Vagina (tissue), 2 donors: ENCODE results near the gene RECK. TPM values are rescaled to one million over a fixed set of nuclear protein-coding genes. Genes with fewer than 3 reads are reported as not detected.

Experiments used
- DNase-seq, 2 donors: peaks; one replicate each; pipeline ENCODE4 v3.0.0-alpha.2; 2017; ENCODE audit errors: extremely low spot score in 2 of 2
- H3K27ac ChIP-seq: fragments of 200-600 bp; sonication (generic); one replicate; pipeline ENCODE4 v1.5.1; 2019
- H3K27me3 ChIP-seq: fragments of 200-600 bp; sonication (generic); one replicate; pipeline ENCODE4 v1.5.1; 2019
- H3K36me3 ChIP-seq, 2 donors: fragments of 200-600 bp; sonication (generic); one replicate each; pipeline ENCODE4 v1.5.1; 2017 to 2019
- H3K4me1 ChIP-seq: fragments of 200-600 bp; sonication (generic); one replicate; pipeline ENCODE4 v1.5.1; 2019
- H3K4me3 ChIP-seq, 2 donors: fragments of 200-600 bp; sonication (generic); 1 replicate in 1 of 2; 2 replicates in 1 of 2; pipeline ENCODE4 v1.5.1; 2016 to 2019
- H3K9me3 ChIP-seq: fragments of 200-600 bp; sonication (generic); one replicate; pipeline ENCODE4 v1.5.1; 2019
- POLR2A ChIP-seq, 2 donors: fragments of 450-650 bp; IDR thresholded peaks; one replicate each; pipeline ENCODE4 v1.6.1; 2017; ENCODE audit warnings: antibody characterized with exemption in 2 of 2, mild to moderate bottlenecking in 2 of 2, moderate library complexity in 2 of 2
- POLR2AphosphoS5 ChIP-seq, 2 donors: sonication (generic); formaldehyde crosslinking; IDR thresholded peaks; one replicate each; pipeline ENCODE4 v1.9.0; 2017; ENCODE audit warnings: antibody characterized with exemption in 2 of 2, mild to moderate bottlenecking in 2 of 2, low read depth in 1 of 2; ENCODE audit not compliant: insufficient read depth in 1 of 2
- intact Hi-C: fragments of 100-400 bp; cut with DNase I; formaldehyde crosslinking; loops from one replicate; pipeline ENCODE4 v1.15.1; 2023
- total RNA-seq: library from RNA; depleted of rRNA; stranded (reverse); fragments of >200 nt; gene quantifications from one replicate; pipeline ENCODE4 v1.2.3, GENCODE V29; 2016
- TF ChIP-seq, protein P1 (sequence below), 3 experiments: fragments of 450-650 bp in 2 of 3; fragments of 200-600 bp in 1 of 3; sonication (generic) in 1 of 3; IDR thresholded peaks; one replicate each; pipeline ENCODE4 v1.5.1; 2017 to 2019; ENCODE audit warnings: antibody characterized with exemption in 3 of 3, mild to moderate bottlenecking in 2 of 3, moderate library complexity in 2 of 3

Gene RECK
- total RNA-seq, 1 donor from 2014 or later = 15.5 TPM

DNA sequence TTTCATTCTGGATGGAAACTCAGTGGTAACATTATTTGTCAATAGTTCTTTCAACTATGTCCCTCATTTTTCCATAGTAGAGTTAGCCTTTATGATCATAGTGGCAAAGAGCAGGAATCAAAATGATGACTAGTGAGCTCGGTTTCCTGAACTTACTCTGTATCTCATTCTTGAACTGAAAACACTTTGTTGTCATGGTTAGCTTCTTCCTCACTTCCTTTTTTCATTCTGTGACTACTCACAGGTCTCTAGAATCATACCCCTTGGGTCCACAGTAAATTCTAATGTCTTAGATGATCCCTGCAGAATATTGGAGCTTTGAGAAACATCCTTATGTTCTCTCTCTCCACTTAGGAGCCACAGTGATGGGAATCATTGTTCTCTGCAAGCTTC is 29.4 kb upstream of the RECK start:
- no peak for TF ChIP-seq POLR2AphosphoS5 (IDR thresholded peaks at IDR 0.05; ENCODE audit: insufficient read depth in 1 of 2, low read depth in 1 of 2)
- TF ChIP-seq, protein P1, sequence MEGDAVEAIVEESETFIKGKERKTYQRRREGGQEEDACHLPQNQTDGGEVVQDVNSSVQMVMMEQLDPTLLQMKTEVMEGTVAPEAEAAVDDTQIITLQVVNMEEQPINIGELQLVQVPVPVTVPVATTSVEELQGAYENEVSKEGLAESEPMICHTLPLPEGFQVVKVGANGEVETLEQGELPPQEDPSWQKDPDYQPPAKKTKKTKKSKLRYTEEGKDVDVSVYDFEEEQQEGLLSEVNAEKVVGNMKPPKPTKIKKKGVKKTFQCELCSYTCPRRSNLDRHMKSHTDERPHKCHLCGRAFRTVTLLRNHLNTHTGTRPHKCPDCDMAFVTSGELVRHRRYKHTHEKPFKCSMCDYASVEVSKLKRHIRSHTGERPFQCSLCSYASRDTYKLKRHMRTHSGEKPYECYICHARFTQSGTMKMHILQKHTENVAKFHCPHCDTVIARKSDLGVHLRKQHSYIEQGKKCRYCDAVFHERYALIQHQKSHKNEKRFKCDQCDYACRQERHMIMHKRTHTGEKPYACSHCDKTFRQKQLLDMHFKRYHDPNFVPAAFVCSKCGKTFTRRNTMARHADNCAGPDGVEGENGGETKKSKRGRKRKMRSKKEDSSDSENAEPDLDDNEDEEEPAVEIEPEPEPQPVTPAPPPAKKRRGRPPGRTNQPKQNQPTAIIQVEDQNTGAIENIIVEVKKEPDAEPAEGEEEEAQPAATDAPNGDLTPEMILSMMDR (IDR thresholded peaks at IDR 0.05) = no peak
- no peak for TF ChIP-seq POLR2A (IDR thresholded peaks at IDR 0.05)
- Histone ChIP-seq H3K27me3 (no peaks in the 10 kb centered on the region), H3K4me3 (no peak overlapping the region), H3K9me3 (no peaks in the 10 kb centered on the region), H3K27ac (no peak overlapping the region), H3K36me3 (no peaks in the 10 kb centered on the region), H3K4me1 (no peaks in the 10 kb centered on the region)
- intact Hi-C loops = no loop called here
- DNase-seq = no peak

GRCh38 chr9:36007852-36008251 is 28.9 kb upstream of the RECK start:
- Histone ChIP-seq H3K27me3 (no peaks in the 10 kb centered on the region), H3K36me3 (no peaks in the 10 kb centered on the region), H3K9me3 (no peaks in the 10 kb centered on the region), H3K4me1 (no peaks in the 10 kb centered on the region), H3K27ac (no peak overlapping the region), H3K4me3 (no peak overlapping the region)
- TF ChIP-seq, protein P1 (IDR thresholded peaks at IDR 0.05) = no peak
- DNase-seq = no peak
- intact Hi-C loops = no loop called here

DNA sequence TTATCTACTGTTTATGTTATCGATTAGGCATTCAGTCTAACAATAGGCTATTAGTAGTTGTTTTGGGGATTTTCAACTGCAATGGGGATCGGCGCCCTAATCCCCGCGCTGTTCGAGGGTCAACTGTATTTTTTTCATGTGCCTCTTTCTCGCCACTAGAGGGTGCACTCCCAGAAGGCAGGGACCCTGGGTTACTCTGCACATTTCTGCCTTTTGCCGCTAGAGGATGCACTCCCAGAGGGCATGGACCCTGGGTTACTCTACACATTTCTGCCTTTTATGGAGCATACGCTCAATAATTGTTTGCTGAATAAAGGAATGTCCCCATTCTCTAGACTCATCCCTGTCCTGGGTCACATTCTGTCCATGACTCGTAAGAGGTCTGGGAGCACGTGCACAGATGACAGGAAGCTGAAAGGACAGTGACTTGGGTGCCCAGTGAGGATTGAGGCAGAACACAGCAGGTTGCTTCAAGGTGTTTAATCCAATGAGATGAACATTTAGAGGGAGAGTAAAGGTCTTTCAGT is 27.9 kb upstream of the RECK start:
- Histone ChIP-seq H3K4me3 (no peak overlapping the region), H3K27ac (no peak overlapping the region), H3K4me1 (no peaks in the 10 kb centered on the region), H3K27me3 (no peaks in the 10 kb centered on the region), H3K9me3 (no peaks in the 10 kb centered on the region), H3K36me3 (no peaks in the 10 kb centered on the region)
- intact Hi-C loops = no loop called here
- TF ChIP-seq POLR2A (IDR thresholded peaks at IDR 0.05) (no peak), POLR2AphosphoS5 (IDR thresholded peaks at IDR 0.05; ENCODE audit: insufficient read depth in 1 of 2, low read depth in 1 of 2) (no peak)
- TF ChIP-seq, protein P1 (IDR thresholded peaks at IDR 0.05) = peak; percentile 61 to 96 (median 72)
- no peak for DNase-seq

DNA sequence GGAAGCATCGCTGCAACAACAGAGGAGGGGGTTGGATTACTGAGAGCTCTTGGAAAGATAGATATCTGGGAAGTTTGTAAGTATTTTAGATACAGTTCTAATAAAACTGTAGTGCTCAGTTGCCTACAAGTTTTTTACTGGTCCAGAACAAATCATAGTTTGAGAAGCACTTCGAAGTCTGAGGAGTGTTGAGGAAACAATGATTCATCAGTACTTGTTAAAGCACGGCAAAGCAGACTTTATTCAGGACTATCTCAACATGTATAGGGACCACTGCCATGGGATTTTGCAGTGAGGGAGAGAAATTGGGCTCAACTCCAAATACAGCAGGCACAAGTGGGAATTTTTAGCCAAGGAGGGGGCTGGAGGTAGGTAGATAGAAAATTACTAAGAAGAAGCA is 25.3 kb upstream of the RECK start:
- no peak for DNase-seq
- no peak for TF ChIP-seq POLR2AphosphoS5 (IDR thresholded peaks at IDR 0.05; ENCODE audit: insufficient read depth in 1 of 2, low read depth in 1 of 2)
- TF ChIP-seq, protein P1 (IDR thresholded peaks at IDR 0.05) = no peak
- no peak for TF ChIP-seq POLR2A (IDR thresholded peaks at IDR 0.05)
- Histone ChIP-seq H3K4me1 (no peaks in the 10 kb centered on the region), H3K9me3 (no peaks in the 10 kb centered on the region), H3K4me3 (no peak overlapping the region), H3K27ac (no peak overlapping the region), H3K27me3 (no peaks in the 10 kb centered on the region), H3K36me3 (no peaks in the 10 kb centered on the region)
- intact Hi-C loops = loop anchor here (10.0 kb wide), 1 partner anchor 103 kb away; no protein-coding TSS in a partner anchor

GRCh38 chr9:36017278-36017677 is 19.4 kb upstream of the RECK start:
- TF ChIP-seq, protein P1 (IDR thresholded peaks at IDR 0.05) = no peak
- no peak for TF ChIP-seq POLR2A (IDR thresholded peaks at IDR 0.05)
- no peak for TF ChIP-seq POLR2AphosphoS5 (IDR thresholded peaks at IDR 0.05; ENCODE audit: insufficient read depth in 1 of 2, low read depth in 1 of 2)
- Histone ChIP-seq H3K27ac (no peak overlapping the region), H3K27me3 (no peaks in the 10 kb centered on the region), H3K36me3 (no peaks in the 10 kb centered on the region), H3K4me3 (no peak overlapping the region), H3K4me1 (no peaks in the 10 kb centered on the region), H3K9me3 (no peaks in the 10 kb centered on the region)
- no peak for DNase-seq
- intact Hi-C loops = loop anchor here (10.0 kb wide), 1 partner anchor 98 kb away; no protein-coding TSS in a partner anchor
